ENCODE measurements around the gene CNTNAP5. TPM values are rescaled to one million over a fixed set of nuclear protein-coding genes. Genes with fewer than 3 reads are reported as not detected.

Gene CNTNAP5
- total RNA-seq, 1 experiment from 2014 or later, result not detected

- no peaks in the 10 kb centered on the region for H3K36me3 Mint-ChIP-seq (ENCODE audit: insufficient read depth, unreplicated experiment)
- H3K27ac Mint-ChIP-seq (ENCODE audit: unreplicated experiment), result no peak overlapping the region
- intact Hi-C loops (cut with micrococcal nuclease; ENCODE audit: unreplicated experiment), result no loop called here
- H3K4me1 Mint-ChIP-seq (ENCODE audit: low read depth, unreplicated experiment), result no peaks in the 10 kb centered on the region
- no peak for DNase-seq
- no peak for TF ChIP-seq CTCF (IDR thresholded peaks at IDR 0.05; ENCODE audit: unreplicated experiment)
- no TSS peak for BruUV-seq (replicated peaks)
- H3K9me3 Mint-ChIP-seq (ENCODE audit: low read depth, unreplicated experiment), result peaks cover 12% of the 10 kb centered on the region
- CTCF ChIA-PET, result no interaction called here
- H3K27me3 Mint-ChIP-seq (ENCODE audit: unreplicated experiment), result no peaks in the 10 kb centered on the region
- no peak overlapping the region for H3K4me3 Mint-ChIP-seq (ENCODE audit: low read depth, unreplicated experiment)
These were observed 934.5 kb downstream of the CNTNAP5 start for GRCh38 chr2:124959581-124959980.

- no peaks in the 10 kb centered on the region for H3K36me3 Mint-ChIP-seq (ENCODE audit: insufficient read depth, unreplicated experiment)
- TF ChIP-seq CTCF (IDR thresholded peaks at IDR 0.05; ENCODE audit: unreplicated experiment), result no peak
- intact Hi-C loops (cut with micrococcal nuclease; ENCODE audit: unreplicated experiment), result no loop called here
- H3K27me3 Mint-ChIP-seq (ENCODE audit: unreplicated experiment), result no peaks in the 10 kb centered on the region
- no TSS peak for BruUV-seq (replicated peaks)
- H3K4me3 Mint-ChIP-seq (ENCODE audit: low read depth, unreplicated experiment), result no peak overlapping the region
- no peaks in the 10 kb centered on the region for H3K4me1 Mint-ChIP-seq (ENCODE audit: low read depth, unreplicated experiment)
- H3K27ac Mint-ChIP-seq (ENCODE audit: unreplicated experiment), result no peak overlapping the region
- H3K9me3 Mint-ChIP-seq (ENCODE audit: low read depth, unreplicated experiment), result peaks cover 8% of the 10 kb centered on the region
- no peak for DNase-seq
- CTCF ChIA-PET, result no interaction called here
These were observed 936.0 kb downstream of the CNTNAP5 start for GRCh38 chr2:124961132-124961531.
